ENCODE measurements around the gene ANKH. TPM values are rescaled to one million over a fixed set of nuclear protein-coding genes. Genes with fewer than 3 reads are reported as not detected.
"Not testable (repeated sequence)": the region's sequence is repeated elsewhere in the genome, so short reads cannot be mapped to it uniquely, and the experiment has no call there.

Gene ANKH
- total RNA-seq, 1 donor from 2014 or later, result 174 TPM

DNA sequence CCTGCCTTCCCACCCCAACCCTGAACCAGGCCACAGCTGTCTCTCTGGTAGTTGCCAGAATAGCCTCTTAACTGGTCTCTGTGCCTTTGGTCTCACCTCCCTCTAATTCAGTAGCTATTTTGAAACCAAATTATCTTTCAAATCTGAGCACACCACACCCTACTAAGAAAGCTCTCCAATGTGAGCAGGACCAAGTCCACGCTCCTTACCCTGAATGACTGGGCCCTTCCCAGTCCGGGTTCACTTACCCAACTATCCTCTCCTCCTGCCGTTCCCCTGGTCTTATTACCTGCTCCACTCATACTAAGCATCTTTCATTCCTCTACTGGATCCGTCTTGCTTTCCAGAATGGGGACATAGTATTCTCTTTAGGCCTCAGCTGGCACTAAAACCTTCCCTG is 16.8 kb downstream of the ANKH start:
- DNase-seq, result no peak

DNA sequence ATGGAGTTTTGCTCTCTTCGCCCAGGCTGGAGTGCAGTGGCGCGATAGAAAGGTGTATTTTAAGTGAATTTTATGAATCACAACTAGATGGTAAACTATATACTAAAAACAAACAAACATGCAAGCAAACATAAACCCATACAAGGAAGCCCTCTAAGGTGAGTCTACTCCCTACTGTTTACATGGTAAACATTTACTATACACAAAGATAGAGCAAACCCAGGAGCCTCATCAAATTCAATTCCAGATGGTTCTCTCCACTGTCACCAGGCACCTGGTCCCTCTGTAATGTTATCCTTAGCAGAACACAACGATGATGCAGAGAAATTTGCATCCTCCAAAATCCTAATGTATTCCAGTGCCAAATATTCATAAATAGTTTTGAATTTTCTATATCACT is 17.9 kb downstream of the ANKH start:
- DNase-seq, result no peak

GRCh38 chr5:14852779-14853178 is 18.8 kb downstream of the ANKH start:
- DNase-seq, result no peak

- DNase-seq, result no peak
Observed at GRCh38 chr5:14851999-14852526, 19.5 kb downstream of the ANKH start.

- DNase-seq, result no peak
Observed at GRCh38 chr5:14851597-14851996, 20.0 kb downstream of the ANKH start.

- DNase-seq, result no peak
Observed at GRCh38 chr5:14851050-14851419, 20.5 kb downstream of the ANKH start.

- no peak for DNase-seq
Observed at GRCh38 chr5:14850419-14851049, 21.0 kb downstream of the ANKH start.

GRCh38 chr5:14849516-14850294 is 21.9 kb downstream of the ANKH start:
- DNase-seq, result no peak

GRCh38 chr5:14848942-14849341 is 22.6 kb downstream of the ANKH start:
- DNase-seq, result not testable (repeated sequence)

GRCh38 chr5:14848385-14848784 is 23.2 kb downstream of the ANKH start:
- DNase-seq, result no peak

GRCh38 chr5:14847471-14847870 is 24.1 kb downstream of the ANKH start:
- DNase-seq, result no peak

DNA sequence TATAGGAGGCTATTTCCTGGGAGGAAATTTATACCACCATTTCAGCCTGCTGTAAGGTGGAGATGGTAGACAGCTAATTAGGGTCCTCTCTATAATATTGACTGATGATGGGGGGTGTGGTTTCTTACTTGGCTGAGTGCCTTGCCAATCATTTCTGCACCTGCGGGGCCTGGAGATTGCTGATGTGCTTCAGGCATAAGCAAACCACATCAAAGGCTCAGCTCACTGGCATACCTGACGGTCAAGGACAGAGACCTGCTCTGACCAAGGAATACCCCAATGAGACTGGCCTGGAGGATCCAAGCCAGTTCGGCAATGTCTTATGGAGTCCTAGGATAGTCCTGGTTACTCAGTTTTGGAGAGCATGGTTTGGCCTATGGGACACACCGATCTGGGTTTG is 29.5 kb downstream of the ANKH start:
- DNase-seq, result no peak

GRCh38 chr5:14840624-14841023 is 31.0 kb downstream of the ANKH start:
- DNase-seq, result no peak

GRCh38 chr5:14838396-14839319 is 32.9 kb downstream of the ANKH start:
- no peak for DNase-seq

DNA sequence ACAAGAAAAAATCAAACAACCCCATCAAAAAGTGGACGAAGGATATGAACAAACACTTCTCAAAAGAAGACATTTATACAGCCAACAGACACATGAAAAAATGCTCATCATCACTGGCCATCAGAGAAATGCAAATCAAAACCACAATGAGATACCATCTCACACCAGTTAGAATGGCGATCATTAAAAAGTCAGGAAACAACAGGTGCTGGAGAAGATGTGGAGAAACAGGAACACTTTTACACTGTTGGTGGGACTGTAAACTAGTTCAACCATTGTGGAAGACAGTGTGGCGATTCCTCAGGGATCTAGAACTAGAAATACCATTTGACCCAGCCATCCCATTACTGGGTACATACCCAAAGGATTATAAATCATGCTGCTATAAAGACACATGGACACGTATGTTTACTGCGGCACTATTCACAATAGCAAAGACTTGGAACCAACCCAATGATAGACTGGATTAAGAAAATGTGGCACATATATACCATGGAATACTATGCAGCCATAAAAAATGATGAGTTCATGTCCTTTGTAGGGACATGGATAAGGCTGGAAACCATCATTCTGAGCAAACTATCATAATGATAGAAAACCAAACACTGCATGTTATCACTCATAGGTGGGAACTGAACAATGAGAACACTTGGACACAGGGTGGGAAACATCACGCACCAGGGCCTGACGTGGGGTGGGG is 34.0 kb downstream of the ANKH start:
- DNase-seq, result not testable (repeated sequence)

- no peak for DNase-seq
Observed at GRCh38 chr5:14834584-14835550, 36.7 kb downstream of the ANKH start.

- no peak for DNase-seq
Observed at GRCh38 chr5:14834062-14834461, 37.5 kb downstream of the ANKH start.

DNA sequence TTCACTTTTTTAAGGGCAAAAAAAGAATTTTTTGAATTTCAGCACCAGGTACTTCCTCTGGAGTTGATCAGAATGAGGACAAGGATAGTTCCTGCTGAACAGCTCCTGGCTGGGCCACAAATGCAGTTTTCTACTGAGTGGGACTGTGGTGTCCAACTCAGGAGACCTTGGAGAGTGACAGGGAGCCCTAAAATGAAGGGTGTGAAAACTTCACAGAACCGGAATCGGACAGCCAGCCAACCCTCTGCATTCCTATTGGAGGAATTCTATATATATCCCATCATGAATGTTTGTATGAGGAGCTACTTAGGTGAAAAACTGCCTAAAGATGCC is 40.6 kb downstream of the ANKH start:
- no peak for DNase-seq

DNA sequence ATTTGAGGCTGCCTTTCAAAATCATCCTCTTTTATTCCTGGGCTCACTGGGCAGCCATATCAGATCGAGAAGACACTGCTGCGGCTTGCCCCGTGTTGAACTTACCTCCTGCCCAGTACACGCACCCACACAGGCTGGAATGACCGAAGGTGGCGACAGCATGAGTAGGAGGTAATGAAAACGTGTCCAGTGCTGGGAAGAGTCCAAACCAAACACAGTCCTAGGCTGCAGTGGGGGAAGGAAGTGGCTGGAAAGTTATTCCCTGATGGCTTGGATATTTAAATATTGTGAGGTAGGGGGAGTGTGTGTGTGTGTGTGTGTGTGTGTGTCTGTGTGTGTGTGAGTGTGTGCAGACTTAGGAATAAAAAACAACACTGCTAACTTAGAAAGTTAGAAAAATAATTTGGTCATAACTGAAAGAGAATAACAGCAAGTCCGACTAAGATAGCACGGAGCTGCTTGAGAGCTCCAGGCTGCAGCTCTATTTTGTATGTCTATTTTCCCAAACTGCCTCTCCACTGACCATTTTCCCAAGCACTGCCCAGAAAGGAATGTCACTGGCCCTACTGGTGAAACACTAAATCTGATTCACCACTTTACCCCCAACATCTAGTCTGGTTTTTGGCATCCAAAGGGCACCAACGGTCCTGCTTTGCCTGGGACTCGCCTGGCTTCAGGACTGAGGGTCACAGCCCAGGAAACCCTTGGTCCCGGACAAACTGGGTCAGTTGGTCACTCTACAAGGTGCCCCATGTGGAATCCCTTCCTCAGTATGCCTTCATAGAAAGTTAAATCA is 41.2 kb downstream of the ANKH start:
- DNase-seq, result no peak

- no peak for DNase-seq
Observed at GRCh38 chr5:14829396-14829795, 42.2 kb downstream of the ANKH start.
